Measurements from ENCODE around the gene GPNMB. TPM values are rescaled to one million over a fixed set of nuclear protein-coding genes. Genes with fewer than 3 reads are reported as not detected.

The GPNMB gene
- total and polyA plus RNA-seq, 10 of the 15 experiments (the other 5 are each of a cell fraction or from before 2014, with no cell fraction given): 5.9 to 22.3 (median 10.0) TPM

DNA sequence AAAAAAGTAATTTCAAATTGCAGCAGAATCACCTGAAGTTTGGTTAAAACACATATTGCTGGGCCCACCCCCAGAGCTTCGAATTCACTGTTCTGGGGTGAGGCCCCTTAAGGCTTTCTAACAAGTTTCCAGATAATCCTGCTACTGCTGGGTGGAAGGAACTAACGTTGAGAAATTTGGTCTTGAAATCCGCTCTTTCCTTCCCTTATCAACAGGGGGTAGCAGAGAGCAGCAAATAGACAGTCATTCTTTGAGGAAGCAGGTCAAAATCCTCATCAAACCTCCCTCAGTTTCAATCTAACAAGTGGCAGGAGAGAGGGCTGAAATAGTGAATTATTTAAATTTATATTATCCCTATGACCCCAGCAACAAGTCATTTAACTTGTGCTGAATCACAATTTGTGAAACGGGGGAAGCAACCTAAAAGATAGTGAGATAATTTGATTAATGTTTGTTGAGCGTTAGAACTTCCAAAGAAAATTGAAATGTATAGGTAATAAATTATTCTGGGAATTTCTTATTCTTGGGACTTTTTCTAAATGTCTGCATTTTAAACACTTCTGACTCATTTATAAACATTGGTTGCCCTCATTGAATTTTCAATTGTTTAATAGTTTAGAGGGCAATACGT, 30.9 kb downstream of the GPNMB start (continued):
- TF ChIP-seq, protein P1, sequence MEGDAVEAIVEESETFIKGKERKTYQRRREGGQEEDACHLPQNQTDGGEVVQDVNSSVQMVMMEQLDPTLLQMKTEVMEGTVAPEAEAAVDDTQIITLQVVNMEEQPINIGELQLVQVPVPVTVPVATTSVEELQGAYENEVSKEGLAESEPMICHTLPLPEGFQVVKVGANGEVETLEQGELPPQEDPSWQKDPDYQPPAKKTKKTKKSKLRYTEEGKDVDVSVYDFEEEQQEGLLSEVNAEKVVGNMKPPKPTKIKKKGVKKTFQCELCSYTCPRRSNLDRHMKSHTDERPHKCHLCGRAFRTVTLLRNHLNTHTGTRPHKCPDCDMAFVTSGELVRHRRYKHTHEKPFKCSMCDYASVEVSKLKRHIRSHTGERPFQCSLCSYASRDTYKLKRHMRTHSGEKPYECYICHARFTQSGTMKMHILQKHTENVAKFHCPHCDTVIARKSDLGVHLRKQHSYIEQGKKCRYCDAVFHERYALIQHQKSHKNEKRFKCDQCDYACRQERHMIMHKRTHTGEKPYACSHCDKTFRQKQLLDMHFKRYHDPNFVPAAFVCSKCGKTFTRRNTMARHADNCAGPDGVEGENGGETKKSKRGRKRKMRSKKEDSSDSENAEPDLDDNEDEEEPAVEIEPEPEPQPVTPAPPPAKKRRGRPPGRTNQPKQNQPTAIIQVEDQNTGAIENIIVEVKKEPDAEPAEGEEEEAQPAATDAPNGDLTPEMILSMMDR (IDR thresholded peaks at IDR 0.05 in 2 of 3, conservative IDR thresholded peaks at IDR 0.05 in 1 of 3; ENCODE audit: control insufficient read depth in 2 of 3, extremely low read depth in 1 of 3, insufficient read depth in 1 of 3, low read depth in 3 of 3, low read length in 3 of 3): peak; percentile 82 to 91 (median 90)
- no peak for TF ChIP-seq FOS (IDR thresholded peaks at IDR 0.05; ENCODE audit: borderline replicate concordance, extremely low read depth, insufficient read length)
- TF ChIP-seq NR2F1 (conservative IDR thresholded peaks at IDR 0.05): no peak
- TF ChIP-seq GATAD2B (conservative IDR thresholded peaks at IDR 0.05; ENCODE audit: low read depth): no peak
- TF ChIP-seq, protein P2, sequence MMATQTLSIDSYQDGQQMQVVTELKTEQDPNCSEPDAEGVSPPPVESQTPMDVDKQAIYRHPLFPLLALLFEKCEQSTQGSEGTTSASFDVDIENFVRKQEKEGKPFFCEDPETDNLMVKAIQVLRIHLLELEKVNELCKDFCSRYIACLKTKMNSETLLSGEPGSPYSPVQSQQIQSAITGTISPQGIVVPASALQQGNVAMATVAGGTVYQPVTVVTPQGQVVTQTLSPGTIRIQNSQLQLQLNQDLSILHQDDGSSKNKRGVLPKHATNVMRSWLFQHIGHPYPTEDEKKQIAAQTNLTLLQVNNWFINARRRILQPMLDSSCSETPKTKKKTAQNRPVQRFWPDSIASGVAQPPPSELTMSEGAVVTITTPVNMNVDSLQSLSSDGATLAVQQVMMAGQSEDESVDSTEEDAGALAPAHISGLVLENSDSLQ (IDR thresholded peaks at IDR 0.05): no peak
- no peak for TF ChIP-seq STAT3 (IDR thresholded peaks at IDR 0.05; ENCODE audit: low read depth, low read length)
- no peak for TF ChIP-seq ETV6 (conservative IDR thresholded peaks at IDR 0.05 in 1 of 2, IDR thresholded peaks at IDR 0.05 in 1 of 2; ENCODE audit: borderline replicate concordance in 1 of 2, low read depth in 1 of 2)
- TF ChIP-seq, protein P3, sequence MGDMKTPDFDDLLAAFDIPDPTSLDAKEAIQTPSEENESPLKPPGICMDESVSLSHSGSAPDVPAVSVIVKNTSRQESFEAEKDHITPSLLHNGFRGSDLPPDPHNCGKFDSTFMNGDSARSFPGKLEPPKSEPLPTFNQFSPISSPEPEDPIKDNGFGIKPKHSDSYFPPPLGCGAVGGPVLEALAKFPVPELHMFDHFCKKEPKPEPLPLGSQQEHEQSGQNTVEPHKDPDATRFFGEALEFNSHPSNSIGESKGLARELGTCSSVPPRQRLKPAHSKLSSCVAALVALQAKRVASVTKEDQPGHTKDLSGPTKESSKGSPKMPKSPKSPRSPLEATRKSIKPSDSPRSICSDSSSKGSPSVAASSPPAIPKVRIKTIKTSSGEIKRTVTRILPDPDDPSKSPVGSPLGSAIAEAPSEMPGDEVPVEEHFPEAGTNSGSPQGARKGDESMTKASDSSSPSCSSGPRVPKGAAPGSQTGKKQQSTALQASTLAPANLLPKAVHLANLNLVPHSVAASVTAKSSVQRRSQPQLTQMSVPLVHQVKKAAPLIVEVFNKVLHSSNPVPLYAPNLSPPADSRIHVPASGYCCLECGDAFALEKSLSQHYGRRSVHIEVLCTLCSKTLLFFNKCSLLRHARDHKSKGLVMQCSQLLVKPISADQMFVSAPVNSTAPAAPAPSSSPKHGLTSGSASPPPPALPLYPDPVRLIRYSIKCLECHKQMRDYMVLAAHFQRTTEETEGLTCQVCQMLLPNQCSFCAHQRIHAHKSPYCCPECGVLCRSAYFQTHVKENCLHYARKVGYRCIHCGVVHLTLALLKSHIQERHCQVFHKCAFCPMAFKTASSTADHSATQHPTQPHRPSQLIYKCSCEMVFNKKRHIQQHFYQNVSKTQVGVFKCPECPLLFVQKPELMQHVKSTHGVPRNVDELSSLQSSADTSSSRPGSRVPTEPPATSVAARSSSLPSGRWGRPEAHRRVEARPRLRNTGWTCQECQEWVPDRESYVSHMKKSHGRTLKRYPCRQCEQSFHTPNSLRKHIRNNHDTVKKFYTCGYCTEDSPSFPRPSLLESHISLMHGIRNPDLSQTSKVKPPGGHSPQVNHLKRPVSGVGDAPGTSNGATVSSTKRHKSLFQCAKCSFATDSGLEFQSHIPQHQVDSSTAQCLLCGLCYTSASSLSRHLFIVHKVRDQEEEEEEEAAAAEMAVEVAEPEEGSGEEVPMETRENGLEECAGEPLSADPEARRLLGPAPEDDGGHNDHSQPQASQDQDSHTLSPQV (IDR thresholded peaks at IDR 0.05): no peak
- TF ChIP-seq RELA (IDR thresholded peaks at IDR 0.05; ENCODE audit: borderline replicate concordance, partially characterized antibody): no peak
- no peak for TF ChIP-seq RFX5 (IDR thresholded peaks at IDR 0.05; ENCODE audit: low read depth, low read length)
- TF ChIP-seq, protein P4, sequence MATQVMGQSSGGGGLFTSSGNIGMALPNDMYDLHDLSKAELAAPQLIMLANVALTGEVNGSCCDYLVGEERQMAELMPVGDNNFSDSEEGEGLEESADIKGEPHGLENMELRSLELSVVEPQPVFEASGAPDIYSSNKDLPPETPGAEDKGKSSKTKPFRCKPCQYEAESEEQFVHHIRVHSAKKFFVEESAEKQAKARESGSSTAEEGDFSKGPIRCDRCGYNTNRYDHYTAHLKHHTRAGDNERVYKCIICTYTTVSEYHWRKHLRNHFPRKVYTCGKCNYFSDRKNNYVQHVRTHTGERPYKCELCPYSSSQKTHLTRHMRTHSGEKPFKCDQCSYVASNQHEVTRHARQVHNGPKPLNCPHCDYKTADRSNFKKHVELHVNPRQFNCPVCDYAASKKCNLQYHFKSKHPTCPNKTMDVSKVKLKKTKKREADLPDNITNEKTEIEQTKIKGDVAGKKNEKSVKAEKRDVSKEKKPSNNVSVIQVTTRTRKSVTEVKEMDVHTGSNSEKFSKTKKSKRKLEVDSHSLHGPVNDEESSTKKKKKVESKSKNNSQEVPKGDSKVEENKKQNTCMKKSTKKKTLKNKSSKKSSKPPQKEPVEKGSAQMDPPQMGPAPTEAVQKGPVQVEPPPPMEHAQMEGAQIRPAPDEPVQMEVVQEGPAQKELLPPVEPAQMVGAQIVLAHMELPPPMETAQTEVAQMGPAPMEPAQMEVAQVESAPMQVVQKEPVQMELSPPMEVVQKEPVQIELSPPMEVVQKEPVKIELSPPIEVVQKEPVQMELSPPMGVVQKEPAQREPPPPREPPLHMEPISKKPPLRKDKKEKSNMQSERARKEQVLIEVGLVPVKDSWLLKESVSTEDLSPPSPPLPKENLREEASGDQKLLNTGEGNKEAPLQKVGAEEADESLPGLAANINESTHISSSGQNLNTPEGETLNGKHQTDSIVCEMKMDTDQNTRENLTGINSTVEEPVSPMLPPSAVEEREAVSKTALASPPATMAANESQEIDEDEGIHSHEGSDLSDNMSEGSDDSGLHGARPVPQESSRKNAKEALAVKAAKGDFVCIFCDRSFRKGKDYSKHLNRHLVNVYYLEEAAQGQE (IDR thresholded peaks at IDR 0.05; ENCODE audit: low read depth, low read length): no peak
- TF ChIP-seq PAX5 (IDR thresholded peaks at IDR 0.05; ENCODE audit: borderline replicate concordance, low read depth, low read length): no peak
- TF ChIP-seq, protein P5, sequence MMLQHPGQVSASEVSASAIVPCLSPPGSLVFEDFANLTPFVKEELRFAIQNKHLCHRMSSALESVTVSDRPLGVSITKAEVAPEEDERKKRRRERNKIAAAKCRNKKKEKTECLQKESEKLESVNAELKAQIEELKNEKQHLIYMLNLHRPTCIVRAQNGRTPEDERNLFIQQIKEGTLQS (IDR thresholded peaks at IDR 0.05; ENCODE audit: borderline replicate concordance, extremely low read depth, low read depth, low read length): no peak
- TF ChIP-seq NFYA (IDR thresholded peaks at IDR 0.05; ENCODE audit: borderline replicate concordance, low read depth, low read length): no peak

Measured in GM12878 (cell line).